Stimulated activated naive CD8-positive, alpha-beta T cell treated with anti-CD3 and anti-CD28 coated beads, Interleukin-15, Interleukin-2, amounts not matched to agents 100 ng/mL and 50 ng/mL, for 24 hours (primary cell): ENCODE data around the gene CHD5.

Experiments used
- H3K27ac Mint-ChIP-seq: one replicate; pipeline ENCODE4 v1.8.0; 2021; ENCODE audit warnings: mild to moderate bottlenecking, mixed read lengths
- H3K27me3 Mint-ChIP-seq: one replicate; pipeline ENCODE4 v1.8.0; 2021; ENCODE audit warnings: mixed read lengths
- H3K36me3 Mint-ChIP-seq: one replicate; pipeline ENCODE4 v1.8.0; 2021; ENCODE audit warnings: low read depth, mixed read lengths
- H3K4me1 Mint-ChIP-seq: one replicate; pipeline ENCODE4 v1.8.0; 2021; ENCODE audit warnings: low read depth, mixed read lengths
- H3K4me3 Mint-ChIP-seq: one replicate; pipeline ENCODE4 v1.8.0; 2021; ENCODE audit warnings: mild to moderate bottlenecking, mixed read lengths
- H3K9me3 Mint-ChIP-seq: one replicate; pipeline ENCODE4 v1.8.0; 2021; ENCODE audit warnings: mixed read lengths

Gene CHD5

DNA sequence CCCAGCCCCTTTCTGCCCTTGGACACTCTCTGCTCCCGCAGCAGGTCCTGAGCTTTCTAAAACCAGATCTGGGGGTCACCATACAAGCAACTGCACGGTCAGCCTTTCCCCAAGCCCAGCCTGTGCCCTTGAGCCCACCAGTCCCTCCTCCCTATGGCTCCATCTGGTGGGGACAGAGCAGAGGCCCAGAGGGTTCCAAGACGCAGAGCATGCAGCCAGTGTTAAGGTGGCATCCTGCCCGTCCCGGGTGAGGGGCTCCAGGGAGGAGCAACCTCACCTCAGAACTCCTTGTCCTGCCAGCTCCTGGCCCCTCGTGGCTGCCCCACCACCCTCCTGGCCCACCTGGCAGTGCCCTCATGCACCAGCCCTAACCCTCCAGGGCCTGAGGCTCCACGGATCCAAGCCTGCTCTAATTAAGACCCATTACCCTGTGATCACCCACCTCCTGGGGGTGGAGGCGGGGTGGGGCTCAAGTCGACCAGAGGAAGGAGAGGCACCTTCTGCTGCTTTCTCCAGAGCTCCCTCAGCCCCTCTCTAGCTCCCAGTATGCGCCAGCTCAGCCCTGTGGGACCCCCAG is 8.5 kb downstream of the CHD5 start:
- H3K4me1 Mint-ChIP-seq: no peaks in the 10 kb centered on the region
- H3K9me3 Mint-ChIP-seq: no peaks in the 10 kb centered on the region

DNA sequence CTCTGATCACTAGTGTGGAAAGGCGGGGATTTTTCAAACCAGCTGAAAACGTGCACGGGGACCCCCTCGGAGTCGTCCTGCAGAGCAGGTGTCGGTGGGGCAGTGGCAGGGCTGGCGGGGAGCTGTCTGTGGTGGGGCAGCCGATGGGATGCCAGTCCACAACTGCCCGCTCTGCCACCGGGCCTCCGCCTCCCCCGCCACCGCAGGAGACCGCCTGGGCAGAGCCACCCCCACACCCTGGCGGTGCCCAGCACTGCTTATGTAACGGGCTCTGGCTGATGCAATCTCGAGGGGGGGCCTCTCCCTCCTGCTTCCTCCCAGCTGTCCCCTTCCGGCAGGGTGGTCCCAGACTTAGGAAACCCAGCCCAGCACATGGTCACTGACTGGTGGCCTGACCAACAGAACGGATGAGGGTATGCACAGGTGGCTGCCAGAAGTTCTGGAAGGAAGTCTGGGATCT is 9.3 kb downstream of the CHD5 start:
- Mint-ChIP-seq H3K9me3 (no peaks in the 10 kb centered on the region), H3K27ac (no peak overlapping the region), H3K4me3 (no peak overlapping the region), H3K27me3 (peaks cover 5% of the 10 kb centered on the region), H3K4me1 (no peaks in the 10 kb centered on the region), H3K36me3 (no peaks in the 10 kb centered on the region)

More for the DNA sequence above, 8.5 kb downstream of the CHD5 start:
- Mint-ChIP-seq H3K27ac (no peak overlapping the region), H3K27me3 (peaks cover 5% of the 10 kb centered on the region), H3K36me3 (no peaks in the 10 kb centered on the region), H3K4me3 (no peak overlapping the region)

DNA sequence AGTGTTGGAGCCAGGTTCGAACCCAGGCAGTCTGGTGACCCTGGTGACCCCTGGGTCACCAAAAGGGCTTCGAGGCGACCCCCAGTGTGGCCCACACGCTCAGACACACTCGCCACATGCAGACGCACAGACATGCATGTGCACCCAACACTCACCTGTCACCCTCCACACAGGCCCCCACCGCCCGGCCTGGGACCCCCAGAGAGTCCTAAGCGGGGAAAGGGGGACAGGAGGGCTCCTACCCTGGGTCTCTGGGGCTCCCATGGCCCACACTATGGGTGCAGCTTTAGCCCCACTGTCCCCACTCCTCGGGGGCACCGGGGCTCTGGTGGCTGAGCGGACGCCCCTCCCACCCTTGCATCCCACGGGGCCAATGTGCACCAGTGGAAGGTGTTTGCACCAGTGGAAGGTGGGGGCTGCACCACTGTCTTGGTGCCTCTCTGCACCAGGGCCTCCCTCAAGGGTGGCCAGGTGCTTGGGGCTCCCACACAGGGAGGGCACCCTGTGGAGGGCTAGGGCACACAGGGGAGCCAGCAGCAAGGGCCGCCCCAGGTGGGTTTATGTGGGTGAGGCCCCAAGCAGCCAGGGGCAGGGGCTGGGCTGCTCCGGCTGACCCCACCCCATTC is 9.9 kb downstream of the CHD5 start:
- Mint-ChIP-seq H3K27me3 (peaks cover 5% of the 10 kb centered on the region), H3K36me3 (no peaks in the 10 kb centered on the region), H3K4me1 (no peaks in the 10 kb centered on the region), H3K27ac (no peak overlapping the region), H3K4me3 (no peak overlapping the region), H3K9me3 (no peaks in the 10 kb centered on the region)

DNA sequence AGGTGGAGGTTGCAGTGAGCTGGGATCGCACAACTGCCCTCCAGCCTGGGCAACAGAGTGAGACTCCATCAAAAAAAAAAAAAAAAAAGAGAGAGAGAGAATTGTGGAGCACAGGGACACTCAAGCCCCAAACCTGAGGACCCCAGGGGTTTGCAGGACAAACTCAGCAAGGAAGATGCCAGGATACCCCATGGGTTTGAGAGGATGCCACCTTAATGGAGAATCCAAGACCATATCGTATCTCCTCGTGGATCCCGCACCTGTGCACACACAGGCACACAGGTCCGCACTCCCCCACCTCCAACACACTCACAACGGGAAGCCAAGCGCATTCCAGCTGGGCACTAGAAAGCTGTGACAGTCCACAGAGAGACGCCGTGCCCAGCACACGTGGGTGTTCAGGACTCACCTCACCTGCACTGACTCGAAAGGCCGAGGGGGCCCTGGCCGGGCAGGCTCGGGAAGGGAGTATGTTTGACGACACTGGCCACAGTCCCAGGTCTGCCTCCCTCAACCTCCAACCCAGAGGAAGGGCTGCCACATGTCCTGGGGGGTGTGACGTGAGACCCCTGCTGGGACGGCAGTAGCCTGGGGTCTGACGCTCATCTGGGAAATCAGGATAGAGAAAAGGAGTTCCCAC is 11.1 kb downstream of the CHD5 start:
- no peaks in the 10 kb centered on the region for H3K36me3 Mint-ChIP-seq
- no peaks in the 10 kb centered on the region for H3K9me3 Mint-ChIP-seq
- H3K27ac Mint-ChIP-seq: no peak overlapping the region
- H3K4me1 Mint-ChIP-seq: no peaks in the 10 kb centered on the region
- no peak overlapping the region for H3K4me3 Mint-ChIP-seq
- H3K27me3 Mint-ChIP-seq: peaks cover 5% of the 10 kb centered on the region

DNA sequence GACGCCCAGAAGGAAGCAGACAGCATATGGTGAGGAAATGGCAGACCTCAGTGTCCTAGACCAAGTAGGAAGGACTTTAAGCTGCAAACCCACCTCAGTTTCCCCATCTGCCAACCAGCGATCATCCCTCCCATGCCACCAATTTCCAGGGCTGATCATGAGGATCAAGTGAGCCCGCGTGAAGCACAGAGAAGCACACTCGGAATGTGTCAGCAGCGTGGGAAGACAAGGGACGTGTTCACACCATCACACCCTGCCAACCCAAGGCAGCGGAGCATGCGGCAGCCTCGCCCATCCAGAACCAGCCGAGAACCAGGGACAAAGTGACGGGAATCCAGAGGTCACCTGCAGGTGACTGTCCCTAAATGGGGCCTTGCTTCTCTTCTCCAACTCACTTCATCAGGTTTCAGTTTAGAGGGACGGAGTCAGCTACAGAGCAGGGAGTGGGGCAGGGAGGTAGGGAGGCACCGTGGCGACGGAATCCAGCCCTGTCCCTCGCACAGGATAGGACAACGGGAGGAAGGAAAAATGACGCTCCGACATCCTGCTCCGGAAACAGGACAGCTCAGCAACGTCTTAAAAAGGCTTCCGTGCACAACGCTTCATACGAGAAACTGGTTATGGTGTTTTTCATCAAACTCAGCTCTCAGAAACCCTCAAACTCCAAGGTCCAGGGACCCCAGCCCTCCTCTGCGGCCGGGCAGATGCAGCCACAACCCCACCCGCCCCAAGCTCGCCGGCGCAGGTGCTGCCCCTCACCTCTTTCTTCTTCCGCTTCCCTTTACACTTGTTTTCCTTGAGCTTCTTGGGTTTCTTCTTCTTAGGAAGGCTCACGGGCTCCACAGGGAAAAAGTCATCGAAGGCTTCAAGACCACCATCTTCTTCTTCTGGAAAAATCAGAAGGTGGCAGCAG is 12.5 kb downstream of the CHD5 start:
- Mint-ChIP-seq H3K9me3 (no peaks in the 10 kb centered on the region), H3K4me1 (no peaks in the 10 kb centered on the region), H3K36me3 (no peaks in the 10 kb centered on the region), H3K27me3 (peaks cover 8% of the 10 kb centered on the region), H3K27ac (no peak overlapping the region), H3K4me3 (no peak overlapping the region)

DNA sequence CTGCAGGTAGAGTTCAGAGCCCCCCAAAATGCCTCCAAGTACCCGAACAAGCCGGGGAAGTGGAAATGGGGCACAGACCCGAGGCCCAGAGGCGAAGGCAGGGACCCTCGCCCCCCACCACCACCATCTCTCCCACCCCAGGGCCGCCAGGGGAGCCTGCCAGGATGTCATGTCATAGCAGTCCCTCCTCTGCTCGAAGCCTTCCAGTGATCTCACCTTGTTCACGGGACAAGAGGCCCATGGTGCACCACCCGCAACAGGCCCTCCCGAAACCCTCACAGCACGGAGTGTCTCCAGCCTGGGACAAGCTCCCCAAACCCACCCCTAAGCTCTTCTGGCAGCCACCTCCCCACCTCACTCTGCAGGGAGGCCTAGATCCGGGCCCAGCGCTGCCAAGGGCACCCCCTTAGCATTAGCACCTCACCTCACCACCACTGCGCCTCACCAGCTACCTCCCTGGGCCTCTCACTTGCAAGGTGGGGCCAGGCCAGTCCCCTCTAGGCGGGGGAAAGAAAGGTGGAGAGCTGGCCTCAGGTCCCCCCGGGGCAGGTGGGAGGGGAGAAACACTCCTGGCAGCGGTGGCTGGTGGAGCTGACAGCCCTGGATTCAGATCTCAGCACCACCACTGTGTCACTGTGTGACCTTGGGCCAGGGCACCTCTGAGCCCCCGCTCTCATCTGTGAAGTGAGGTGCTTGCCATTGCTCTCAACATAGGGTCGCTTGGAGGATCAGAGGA is 13.3 kb downstream of the CHD5 start:
- Mint-ChIP-seq H3K4me3 (no peak overlapping the region), H3K27ac (no peak overlapping the region), H3K4me1 (no peaks in the 10 kb centered on the region), H3K27me3 (peaks cover 8% of the 10 kb centered on the region), H3K9me3 (no peaks in the 10 kb centered on the region), H3K36me3 (no peaks in the 10 kb centered on the region)

DNA sequence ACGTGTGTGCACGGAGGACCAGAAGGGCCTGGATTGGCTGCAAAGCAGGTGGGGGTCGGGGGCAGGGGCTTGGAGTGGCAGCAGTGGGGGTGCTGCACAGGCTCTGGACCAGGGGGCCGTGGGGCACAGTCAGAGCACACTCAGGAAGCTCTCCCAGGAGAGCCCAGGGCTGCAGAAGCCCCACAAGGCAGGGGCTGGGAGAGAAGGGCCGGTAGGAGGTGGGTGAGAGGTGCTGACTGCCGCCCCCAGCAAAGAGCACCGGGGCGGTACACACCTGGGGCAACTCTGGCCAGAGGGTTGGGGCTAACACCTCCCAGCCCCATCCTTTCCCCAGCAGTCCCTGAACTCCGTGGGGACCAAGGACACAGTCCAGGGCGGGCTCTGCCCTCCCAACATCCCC is 13.9 kb downstream of the CHD5 start:
- no peak overlapping the region for H3K4me3 Mint-ChIP-seq
- no peaks in the 10 kb centered on the region for H3K9me3 Mint-ChIP-seq
- H3K36me3 Mint-ChIP-seq: no peaks in the 10 kb centered on the region
- no peaks in the 10 kb centered on the region for H3K4me1 Mint-ChIP-seq
- no peak overlapping the region for H3K27ac Mint-ChIP-seq
- H3K27me3 Mint-ChIP-seq: peaks cover 4% of the 10 kb centered on the region

DNA sequence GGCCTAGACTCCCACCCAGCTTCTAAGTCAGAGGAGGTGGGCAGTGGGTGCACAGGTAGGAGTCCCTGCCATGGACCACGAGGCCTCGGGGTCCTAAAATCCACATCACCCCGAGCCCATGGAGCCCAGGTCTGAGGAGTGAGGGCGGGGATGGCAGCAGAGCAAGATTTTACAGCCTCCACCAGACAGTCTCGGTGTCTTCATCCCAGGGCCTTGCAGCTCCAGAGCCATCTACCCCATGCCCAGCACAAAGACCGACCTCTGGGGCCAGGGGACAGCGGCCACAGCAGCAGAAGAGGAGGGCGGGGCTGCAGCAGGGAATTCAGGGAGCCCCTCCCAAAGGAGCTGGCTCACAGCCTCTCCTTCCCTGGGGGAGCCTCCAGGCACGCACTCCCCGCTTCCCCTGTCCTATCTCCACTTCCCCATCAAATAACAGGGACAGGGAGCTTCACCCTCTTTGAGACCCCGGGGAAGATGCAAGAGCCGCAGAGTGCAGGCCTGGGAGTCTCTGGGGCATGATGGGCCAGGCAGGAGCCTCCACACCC is 14.6 kb downstream of the CHD5 start:
- Mint-ChIP-seq H3K36me3 (no peaks in the 10 kb centered on the region), H3K4me3 (no peak overlapping the region), H3K27ac (no peak overlapping the region), H3K9me3 (no peaks in the 10 kb centered on the region), H3K4me1 (no peaks in the 10 kb centered on the region), H3K27me3 (peaks cover 3% of the 10 kb centered on the region)

DNA sequence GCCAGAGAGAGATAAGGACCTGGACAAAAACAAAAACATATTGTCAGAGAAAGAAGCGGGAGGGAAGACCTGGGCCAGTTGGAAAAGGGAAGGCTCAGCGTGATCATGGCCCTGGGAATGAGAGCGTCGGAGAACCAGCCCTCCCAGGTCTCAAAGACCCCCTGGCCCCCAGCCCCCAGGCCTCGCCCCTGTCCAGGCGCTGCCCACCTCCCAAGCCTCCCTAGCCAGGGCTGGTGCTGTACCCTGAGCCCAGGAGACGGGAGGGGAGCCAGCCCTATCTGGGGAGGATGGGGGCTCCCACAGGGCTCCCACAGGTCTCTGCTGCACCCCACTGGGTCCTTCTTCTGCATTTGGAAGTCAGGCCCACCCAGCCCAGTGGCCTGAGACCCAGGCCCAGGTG is 15.1 kb downstream of the CHD5 start:
- H3K9me3 Mint-ChIP-seq: no peaks in the 10 kb centered on the region
- H3K36me3 Mint-ChIP-seq: no peaks in the 10 kb centered on the region
- no peak overlapping the region for H3K27ac Mint-ChIP-seq
- no peaks in the 10 kb centered on the region for H3K4me1 Mint-ChIP-seq
- H3K4me3 Mint-ChIP-seq: no peak overlapping the region
- peaks cover 3% of the 10 kb centered on the region for H3K27me3 Mint-ChIP-seq

DNA sequence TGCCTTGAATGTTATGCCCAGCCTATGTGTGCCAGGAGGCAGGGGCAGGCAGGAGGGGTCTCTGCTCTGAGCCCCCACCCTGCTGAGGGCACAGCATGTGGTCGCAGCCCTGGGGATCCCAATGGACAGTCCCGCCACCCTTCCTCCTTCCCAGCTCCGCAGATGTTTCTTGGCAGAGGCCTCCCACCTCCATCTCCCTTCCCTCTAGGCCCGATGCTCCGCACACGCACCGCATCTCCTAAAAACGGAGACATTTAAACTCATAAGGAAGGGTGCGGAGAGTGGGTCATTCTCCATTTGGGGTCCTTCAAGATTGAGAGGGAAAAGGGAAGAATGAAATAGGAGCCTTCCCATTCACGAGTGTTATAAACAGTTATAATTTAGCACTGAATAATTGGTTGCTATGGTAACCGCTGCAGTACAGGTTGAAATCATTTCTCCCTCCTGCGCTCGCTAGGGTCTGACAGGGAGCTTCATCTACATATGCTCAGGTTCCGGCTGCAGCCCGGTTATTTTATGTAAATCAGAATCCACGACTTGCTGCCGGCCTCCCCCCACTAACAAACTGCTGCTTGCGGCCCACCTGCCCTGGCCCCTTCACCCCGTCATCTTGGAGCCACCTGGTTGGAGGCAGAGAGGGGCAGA is 16.0 kb downstream of the CHD5 start:
- Mint-ChIP-seq H3K36me3 (no peaks in the 10 kb centered on the region), H3K4me3 (no peak overlapping the region), H3K4me1 (no peaks in the 10 kb centered on the region), H3K27ac (no peak overlapping the region), H3K9me3 (no peaks in the 10 kb centered on the region), H3K27me3 (peaks cover 11% of the 10 kb centered on the region)

DNA sequence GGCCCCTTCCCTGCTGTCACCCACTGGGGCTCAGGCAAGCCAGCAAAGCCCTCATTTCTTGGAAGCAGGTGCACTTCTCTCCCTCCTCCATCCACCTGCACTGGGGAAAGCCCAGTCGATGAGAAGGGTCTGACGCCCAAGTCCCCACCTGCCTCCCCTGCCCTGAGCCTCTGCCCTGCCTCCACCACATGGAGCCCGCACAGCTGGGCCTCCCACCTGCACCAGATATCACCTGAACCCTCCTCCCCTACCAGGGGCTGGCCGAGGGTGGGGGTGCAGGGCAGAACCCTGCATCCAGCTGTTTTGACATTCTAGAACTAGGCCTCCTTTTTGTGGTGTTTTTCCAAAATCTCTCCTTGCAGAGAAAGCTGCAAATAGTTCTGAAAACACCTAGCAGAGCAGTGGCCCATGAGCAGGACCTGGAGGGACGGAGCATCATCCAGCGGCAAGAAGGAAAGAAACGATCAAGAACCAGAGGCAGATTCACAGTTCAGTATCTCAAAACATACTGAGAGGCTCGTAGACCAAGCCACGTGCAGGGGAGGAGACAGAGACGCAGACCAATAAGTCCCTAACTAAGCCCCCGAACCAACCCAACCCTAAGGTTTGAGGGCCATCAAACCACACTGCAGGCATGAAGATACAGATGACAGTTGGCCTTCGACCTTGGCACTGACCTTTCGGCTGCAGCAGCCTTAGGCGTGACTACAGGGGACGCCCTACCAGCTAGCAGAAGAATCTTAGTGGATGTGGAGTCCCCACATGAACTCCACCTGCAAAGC is 16.7 kb downstream of the CHD5 start:
- Mint-ChIP-seq H3K4me1 (no peaks in the 10 kb centered on the region), H3K27ac (no peak overlapping the region), H3K27me3 (peaks cover 13% of the 10 kb centered on the region), H3K9me3 (no peaks in the 10 kb centered on the region), H3K4me3 (no peak overlapping the region), H3K36me3 (no peaks in the 10 kb centered on the region)

DNA sequence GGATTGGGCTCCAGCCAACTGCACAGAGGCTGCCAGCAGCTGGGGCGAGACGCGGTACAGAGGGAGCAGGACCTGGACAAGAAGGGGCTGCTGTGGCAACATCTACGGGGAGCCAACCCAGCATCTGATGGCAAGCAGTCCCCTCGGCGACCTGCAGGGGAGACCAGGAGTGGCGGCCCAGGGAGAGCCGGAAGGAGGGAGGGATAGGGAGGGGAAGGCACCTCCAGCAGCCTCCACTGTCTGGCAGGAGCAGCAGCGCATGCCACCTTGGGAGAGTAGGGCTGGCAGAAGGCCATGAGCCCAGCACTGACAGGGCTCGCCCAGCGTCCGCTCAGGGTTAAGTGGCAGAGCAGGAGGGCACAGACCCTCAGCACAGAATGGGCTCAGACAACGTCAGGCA is 17.3 kb downstream of the CHD5 start:
- H3K27me3 Mint-ChIP-seq: peaks cover 16% of the 10 kb centered on the region
- H3K4me1 Mint-ChIP-seq: peaks cover 2% of the 10 kb centered on the region
- no peak overlapping the region for H3K27ac Mint-ChIP-seq
- H3K9me3 Mint-ChIP-seq: no peaks in the 10 kb centered on the region
- H3K4me3 Mint-ChIP-seq: no peak overlapping the region
- no peaks in the 10 kb centered on the region for H3K36me3 Mint-ChIP-seq

DNA sequence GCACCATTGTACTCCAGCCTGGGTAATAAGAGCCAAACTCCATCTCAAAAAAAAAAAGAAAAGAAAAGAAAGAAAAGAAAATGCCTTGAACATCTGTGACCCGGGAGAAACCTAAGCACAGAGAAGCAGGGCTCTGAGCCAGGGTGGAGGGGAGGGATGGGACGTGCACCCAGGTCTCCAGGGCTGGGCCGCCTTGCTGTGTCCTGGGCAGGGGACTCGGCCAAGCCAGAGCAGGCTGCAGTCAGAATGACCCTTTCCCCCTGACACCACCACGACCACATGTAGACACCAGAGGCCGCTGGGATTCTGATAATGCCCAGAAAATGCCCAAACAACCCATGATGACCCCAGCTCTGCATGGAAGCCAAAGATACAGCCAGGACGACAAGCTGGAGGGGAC is 17.8 kb downstream of the CHD5 start:
- Mint-ChIP-seq H3K27me3 (peaks cover 17% of the 10 kb centered on the region), H3K9me3 (no peaks in the 10 kb centered on the region), H3K4me3 (no peak overlapping the region)

More for the DNA sequence above, 17.8 kb downstream of the CHD5 start:
- Mint-ChIP-seq H3K27ac (no peak overlapping the region), H3K36me3 (no peaks in the 10 kb centered on the region), H3K4me1 (peaks cover 6% of the 10 kb centered on the region)
